H1 (cell line): Measurements from ENCODE around the gene FAM131A. TPM values are rescaled to one million over a fixed set of nuclear protein-coding genes. Genes with fewer than 3 reads are reported as not detected.

Experiments used
- ATF2 ChIP-seq: IDR thresholded peaks from 2 replicates; pipeline ENCODE4 v1.6.1; 2012; ENCODE audit warnings: low read length, inconsistent platforms
- BCL11A ChIP-seq, 2 experiments: IDR thresholded peaks; one replicate each; pipeline ENCODE4 v1.6.1; 2011; ENCODE audit warnings: low read depth in 2 of 2, low read length in 2 of 2, mild to moderate bottlenecking in 2 of 2
- CBX5 ChIP-seq: fragments of 300-800, 300-1000 bp; sonication (generic); IDR thresholded peaks from 2 replicates; pipeline ENCODE4 v1.7.1; 2016; ENCODE audit warnings: antibody characterized with exemption, low read length, low read depth
- CHD1 ChIP-seq: IDR thresholded peaks from 2 replicates; pipeline ENCODE4 v1.6.1; 2012; ENCODE audit warnings: low read depth, low read length, improper control_type of control experiment
- CREB1 ChIP-seq: IDR thresholded peaks from 2 replicates; pipeline ENCODE4 v1.6.1; 2012; ENCODE audit warnings: inconsistent platforms
- CTBP2 ChIP-seq: IDR thresholded peaks from 2 replicates; pipeline ENCODE4 v1.7.0; 2011; ENCODE audit warnings: borderline replicate concordance, mild to moderate bottlenecking, moderate library complexity, mixed read lengths, low read length; ENCODE audit not compliant: insufficient read depth, insufficient read length
- E2F6 ChIP-seq: IDR thresholded peaks from 2 replicates; pipeline ENCODE4 v1.6.1; 2012; ENCODE audit warnings: inconsistent platforms
- FOSL1 ChIP-seq: IDR thresholded peaks from 2 replicates; pipeline ENCODE4 v1.6.1; 2011; ENCODE audit warnings: mild to moderate bottlenecking, low read depth, low read length, moderate library complexity; ENCODE audit not compliant: insufficient read depth
- GTF2F1 ChIP-seq: IDR thresholded peaks from 2 replicates; pipeline ENCODE4 v1.6.1; 2012; ENCODE audit warnings: low read depth, low read length, improper control_type of control experiment, borderline replicate concordance
- JUND ChIP-seq: IDR thresholded peaks from 2 replicates; pipeline ENCODE4 v1.6.1; 2011; ENCODE audit warnings: mild to moderate bottlenecking, improper control_type of control experiment, low read length
- KDM1A ChIP-seq: fragments of 200-600, 300-600 bp; sonication (generic); IDR thresholded peaks from 2 replicates; pipeline ENCODE4 v1.7.1; 2016; ENCODE audit warnings: mild to moderate bottlenecking, low read length, borderline replicate concordance
- POU5F1 ChIP-seq: IDR thresholded peaks from 2 replicates; pipeline ENCODE4 v1.6.1; 2011; ENCODE audit warnings: low read depth, mild to moderate bottlenecking, low read length, moderate library complexity
- RAD21 ChIP-seq, 2 experiments: IDR thresholded peaks in 1 of 2; conservative IDR thresholded peaks in 1 of 2; 2 replicates each; pipeline ENCODE4 v1.6.1; 2011; ENCODE audit warnings: low read depth in 2 of 2, low read length in 2 of 2, improper control_type of control experiment in 1 of 2, inconsistent platforms in 1 of 2, mild to moderate bottlenecking in 1 of 2, moderate library complexity in 1 of 2
- RBBP5 ChIP-seq: IDR thresholded peaks from 2 replicates; pipeline ENCODE4 v1.7.1; 2012; ENCODE audit warnings: low read depth, mild to moderate bottlenecking, inconsistent platforms, low read length, moderate library complexity, borderline replicate concordance
- RFX5 ChIP-seq: IDR thresholded peaks from 2 replicates; pipeline ENCODE4 v1.6.1; 2011; ENCODE audit warnings: low read depth, low read length, improper control_type of control experiment, borderline replicate concordance
- RXRA ChIP-seq: IDR thresholded peaks from 2 replicates; pipeline ENCODE4 v1.6.1; 2011; ENCODE audit warnings: low read depth, mild to moderate bottlenecking, low read length, moderate library complexity; ENCODE audit not compliant: insufficient read depth
- SIX5 ChIP-seq: IDR thresholded peaks from 2 replicates; pipeline ENCODE4 v1.6.1; 2011; ENCODE audit warnings: mild to moderate bottlenecking, low read depth, low read length
- SP1 ChIP-seq: IDR thresholded peaks from 2 replicates; pipeline ENCODE4 v1.6.1; 2011; ENCODE audit warnings: low read depth, low read length
- SP4 ChIP-seq: IDR thresholded peaks from 2 replicates; pipeline ENCODE4 v1.6.1; 2012; ENCODE audit warnings: low read length, inconsistent platforms
- TCF12 ChIP-seq: IDR thresholded peaks from 2 replicates; pipeline ENCODE4 v1.6.1; 2011; ENCODE audit warnings: low read depth, mild to moderate bottlenecking, low read length
- TEAD4 ChIP-seq: IDR thresholded peaks from 2 replicates; pipeline ENCODE4 v1.6.1; 2012; ENCODE audit warnings: low read depth, low read length, inconsistent platforms, mixed read lengths
- USF2 ChIP-seq: IDR thresholded peaks from 2 replicates; pipeline ENCODE4 v1.6.1; 2011; ENCODE audit warnings: low read length, improper control_type of control experiment
- polyA plus RNA-seq, 7 experiments: library from polyadenylated mRNA; depleted of rRNA in 3 of 7; stranded (reverse) in 5 of 7; unstranded in 2 of 7; fragments of >200 nt in 5 of 7; fragments of 200-250 nt in 2 of 7; gene quantifications; 1 replicate in 5 of 7; 2 replicates in 1 of 7; 4 replicates in 1 of 7; pipeline versions ENCODE4 v1.2.1 to v1.2.3, GENCODE V29; 2011 to 2013; ENCODE audit warnings: missing spikeins in 2 of 7, mixed read lengths in 2 of 7
- total RNA-seq: library from RNA; stranded (reverse); fragmentation: NEBNext Ultra II Directional; extraction: Animal tissue kit (Norgen Biotek cat#: 25700); gene quantifications from 2 replicates; pipeline ENCODE4 v1.2.1, GENCODE V29; 2021

FAM131A gene
- total and polyA plus RNA-seq, 2 of the 8 experiments (the other 6 are each of a cell fraction or from before 2014, with no cell fraction given) = 16.0 to 21.9 TPM

GRCh38 chr3:184298759-184299487, 38.5 kb upstream of the FAM131A start, which contains the start of gene PSMD2 (continued):
- TF ChIP-seq TEAD4 (no peak), CTBP2 (no peak), POU5F1 (no peak), SIX5 (peak; percentile 47), KDM1A (no peak), FOSL1 (no peak), USF2 (no peak), CREB1 (no peak), RFX5 (no peak), RXRA (no peak), CBX5 (no peak), SP1 (no peak), ATF2 (no peak), SP4 (no peak), BCL11A (IDR thresholded peaks at IDR 0.05; ENCODE audit: low read depth in 2 of 2, low read length in 2 of 2) (no peak), RBBP5 (no peak), GTF2F1 (no peak), RAD21 (IDR thresholded peaks at IDR 0.05 in 1 of 2, conservative IDR thresholded peaks at IDR 0.05 in 1 of 2; ENCODE audit: low read depth in 2 of 2, low read length in 2 of 2) (no peak), E2F6 (no peak), TCF12 (no peak), JUND (no peak), CHD1 (no peak)
